ENCODE results near the gene KIF14.

KIF14 gene

DNA sequence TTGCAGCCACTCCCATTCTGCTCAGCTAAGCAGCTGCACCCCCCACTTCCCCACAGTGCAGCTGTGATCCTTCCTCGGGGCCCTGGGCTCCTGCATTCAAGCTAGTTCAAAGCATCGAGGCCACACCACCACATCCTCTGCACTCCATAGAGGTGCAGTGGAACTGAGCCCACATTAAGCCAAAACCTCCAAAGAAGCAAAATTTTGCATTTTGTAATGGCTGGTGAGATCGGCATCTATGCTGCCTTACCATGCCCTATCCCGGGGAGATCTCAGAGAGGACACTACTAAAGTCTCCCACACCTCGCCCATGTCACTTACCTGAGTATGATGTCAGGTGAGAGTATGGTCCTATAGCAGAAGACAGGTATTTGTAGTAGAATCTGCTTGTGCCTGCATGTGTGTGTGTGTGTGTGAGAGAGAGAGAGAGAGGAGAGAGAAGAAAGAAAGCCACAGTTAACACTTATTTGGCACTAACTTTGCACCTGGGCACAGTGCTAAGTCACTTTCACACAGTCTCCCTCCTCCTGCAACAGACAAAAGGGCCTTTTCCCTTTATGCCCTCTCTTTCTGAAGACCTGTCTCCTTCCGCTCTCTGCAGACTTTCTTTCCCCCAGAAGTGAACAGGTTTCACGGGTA, 89.8 kb downstream of the KIF14 start:
- no peaks in the 10 kb centered on the region for H3K9me2 ChIP-seq (replicated peaks; ENCODE audit: control insufficient read depth, low read length)
- no peaks in the 10 kb centered on the region for H4K20me1 ChIP-seq (ENCODE audit: control insufficient read depth, insufficient read depth, low read depth, low read length)
- no peaks in the 10 kb centered on the region for H3K79me2 ChIP-seq (ENCODE audit: control insufficient read depth, low read length)
- peaks cover 6% of the 10 kb centered on the region for H3K4me1 ChIP-seq (ENCODE audit: control insufficient read depth, low read length)
- no peak overlapping the region for H3K27ac ChIP-seq (ENCODE audit: low read depth, low read length)
- H3K36me3 ChIP-seq (ENCODE audit: control insufficient read depth, low read length), result no peaks in the 10 kb centered on the region
- peaks cover 2% of the 10 kb centered on the region; the same call in 1 of the 2 replicates for H3K27me3 ChIP-seq (ENCODE audit: control insufficient read depth, low read length)
- no peak overlapping the region for H3K4me2 ChIP-seq (ENCODE audit: low read length)
- H3K4me3 ChIP-seq (ENCODE audit: low read length), result no peak overlapping the region
- no peak for TF ChIP-seq EZH2phosphoT487 (IDR thresholded peaks at IDR 0.05; ENCODE audit: borderline replicate concordance, low read length)
- TF ChIP-seq, protein P1, sequence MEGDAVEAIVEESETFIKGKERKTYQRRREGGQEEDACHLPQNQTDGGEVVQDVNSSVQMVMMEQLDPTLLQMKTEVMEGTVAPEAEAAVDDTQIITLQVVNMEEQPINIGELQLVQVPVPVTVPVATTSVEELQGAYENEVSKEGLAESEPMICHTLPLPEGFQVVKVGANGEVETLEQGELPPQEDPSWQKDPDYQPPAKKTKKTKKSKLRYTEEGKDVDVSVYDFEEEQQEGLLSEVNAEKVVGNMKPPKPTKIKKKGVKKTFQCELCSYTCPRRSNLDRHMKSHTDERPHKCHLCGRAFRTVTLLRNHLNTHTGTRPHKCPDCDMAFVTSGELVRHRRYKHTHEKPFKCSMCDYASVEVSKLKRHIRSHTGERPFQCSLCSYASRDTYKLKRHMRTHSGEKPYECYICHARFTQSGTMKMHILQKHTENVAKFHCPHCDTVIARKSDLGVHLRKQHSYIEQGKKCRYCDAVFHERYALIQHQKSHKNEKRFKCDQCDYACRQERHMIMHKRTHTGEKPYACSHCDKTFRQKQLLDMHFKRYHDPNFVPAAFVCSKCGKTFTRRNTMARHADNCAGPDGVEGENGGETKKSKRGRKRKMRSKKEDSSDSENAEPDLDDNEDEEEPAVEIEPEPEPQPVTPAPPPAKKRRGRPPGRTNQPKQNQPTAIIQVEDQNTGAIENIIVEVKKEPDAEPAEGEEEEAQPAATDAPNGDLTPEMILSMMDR (IDR thresholded peaks at IDR 0.05; ENCODE audit: low read depth, low read length, poor library complexity, severe bottlenecking), result no peak
- no peaks in the 10 kb centered on the region for H3K9me3 ChIP-seq (ENCODE audit: control insufficient read depth, insufficient read depth, low read length)
- no peaks in the 10 kb centered on the region for H3F3A ChIP-seq (ENCODE audit: control insufficient read depth, insufficient read depth)

DNA sequence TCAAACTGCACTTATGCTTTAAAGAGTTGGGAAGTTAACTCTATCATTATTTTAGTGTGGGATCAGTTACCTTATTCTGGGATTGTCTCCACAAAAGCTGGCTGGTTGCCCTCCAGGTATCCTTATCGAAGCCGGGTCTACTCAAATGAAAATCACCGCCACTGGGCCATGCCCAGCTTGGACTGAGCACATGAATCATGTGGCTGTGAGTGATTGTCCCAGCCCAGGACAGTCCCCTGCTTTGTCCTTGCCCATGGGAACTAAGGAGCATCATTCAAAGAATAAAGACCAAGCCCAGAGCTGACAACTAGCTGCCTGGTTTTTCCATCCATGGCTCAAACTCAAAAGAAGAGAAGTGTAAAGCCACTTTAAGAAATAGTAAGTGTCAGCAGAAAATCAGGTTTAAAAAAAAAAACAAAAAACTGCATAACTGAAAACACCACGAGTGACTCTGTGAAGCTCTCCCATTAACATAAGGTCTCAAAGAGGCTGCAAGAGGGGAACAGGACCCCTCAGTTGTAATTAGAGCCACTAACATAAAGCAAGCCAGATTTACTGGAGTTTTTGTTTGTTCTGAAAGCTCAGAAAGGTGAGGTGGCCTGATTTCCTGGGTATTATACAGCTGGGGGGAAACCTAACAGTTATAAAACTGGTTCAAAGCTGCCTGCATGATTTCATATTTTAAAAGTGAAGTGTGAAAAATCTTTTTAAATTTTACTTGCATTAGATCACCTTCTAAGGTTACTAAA, 91.5 kb downstream of the KIF14 start:
- Histone ChIP-seq H3K27me3 (ENCODE audit: control insufficient read depth, low read length) (peaks cover 7% of the 10 kb centered on the region; the same call in 1 of the 2 replicates), H3K27ac (ENCODE audit: low read depth, low read length) (no peak overlapping the region), H3K79me2 (ENCODE audit: control insufficient read depth, low read length) (no peaks in the 10 kb centered on the region), H3K9me3 (ENCODE audit: control insufficient read depth, insufficient read depth, low read length) (no peaks in the 10 kb centered on the region), H3K4me2 (ENCODE audit: low read length) (no peak overlapping the region), H3F3A (ENCODE audit: control insufficient read depth, insufficient read depth) (no peaks in the 10 kb centered on the region), H3K4me3 (ENCODE audit: low read length) (no peak overlapping the region), H3K36me3 (ENCODE audit: control insufficient read depth, low read length) (no peaks in the 10 kb centered on the region), H4K20me1 (ENCODE audit: control insufficient read depth, insufficient read depth, low read depth, low read length) (no peaks in the 10 kb centered on the region), H3K4me1 (ENCODE audit: control insufficient read depth, low read length) (peaks cover 6% of the 10 kb centered on the region), H3K9me2 (replicated peaks; ENCODE audit: control insufficient read depth, low read length) (no peaks in the 10 kb centered on the region)
- TF ChIP-seq, protein P1 (IDR thresholded peaks at IDR 0.05; ENCODE audit: low read depth, low read length, poor library complexity, severe bottlenecking), result no peak
- no peak for TF ChIP-seq EZH2phosphoT487 (IDR thresholded peaks at IDR 0.05; ENCODE audit: borderline replicate concordance, low read length)

DNA sequence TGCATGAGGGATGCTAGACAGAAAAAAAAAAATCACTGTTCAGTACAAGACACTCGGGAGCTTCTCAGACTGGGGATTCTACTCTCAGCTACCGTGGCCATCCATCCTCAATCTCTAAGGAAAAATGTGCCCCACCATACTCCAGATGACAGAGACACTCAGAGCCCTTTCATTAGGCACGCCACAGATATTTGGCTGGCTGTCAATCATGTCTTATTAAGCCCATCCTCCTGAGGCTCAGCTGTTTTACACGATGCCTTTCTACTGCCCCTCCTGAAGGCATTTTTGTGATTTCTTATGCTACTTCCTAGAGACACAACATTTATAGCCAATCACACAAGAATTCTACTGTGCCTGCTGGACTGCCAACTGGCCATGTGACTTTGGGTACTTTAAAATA, 92.9 kb downstream of the KIF14 start:
- H3K4me3 ChIP-seq (ENCODE audit: low read length), result no peak overlapping the region
- no peaks in the 10 kb centered on the region for H4K20me1 ChIP-seq (ENCODE audit: control insufficient read depth, insufficient read depth, low read depth, low read length)
- no peaks in the 10 kb centered on the region for H3K36me3 ChIP-seq (ENCODE audit: control insufficient read depth, low read length)
- H3K9me2 ChIP-seq (replicated peaks; ENCODE audit: control insufficient read depth, low read length), result no peaks in the 10 kb centered on the region
- H3F3A ChIP-seq (ENCODE audit: control insufficient read depth, insufficient read depth), result no peaks in the 10 kb centered on the region
- H3K9me3 ChIP-seq (ENCODE audit: control insufficient read depth, insufficient read depth, low read length), result no peaks in the 10 kb centered on the region
- no peaks in the 10 kb centered on the region for H3K79me2 ChIP-seq (ENCODE audit: control insufficient read depth, low read length)
- H3K27me3 ChIP-seq (ENCODE audit: control insufficient read depth, low read length), result peaks cover 8% of the 10 kb centered on the region; the same call in 1 of the 2 replicates
- no peak overlapping the region for H3K4me2 ChIP-seq (ENCODE audit: low read length)
- H3K27ac ChIP-seq (ENCODE audit: low read depth, low read length), result no peak overlapping the region
- H3K4me1 ChIP-seq (ENCODE audit: control insufficient read depth, low read length), result peaks cover 6% of the 10 kb centered on the region
- TF ChIP-seq, protein P1 (IDR thresholded peaks at IDR 0.05; ENCODE audit: low read depth, low read length, poor library complexity, severe bottlenecking), result no peak
- TF ChIP-seq EZH2phosphoT487 (IDR thresholded peaks at IDR 0.05; ENCODE audit: borderline replicate concordance, low read length), result no peak

Data from DOHH2 (cell line).